Urinary bladder (tissue), 4 donors: ENCODE results near the gene TMCO4. TPM values are rescaled to one million over a fixed set of nuclear protein-coding genes. Genes with fewer than 3 reads are reported as not detected.

Experiments used
- DNase-seq: peaks from one replicate; pipeline ENCODE4 v3.0.0-alpha.2; 2015; ENCODE audit errors: extremely low spot score
- H3K27ac ChIP-seq: one replicate; pipeline ENCODE4 v1.5.1; 2013; ENCODE audit warnings: low read depth, mild to moderate bottlenecking, moderate library complexity
- H3K36me3 ChIP-seq: one replicate; pipeline ENCODE4 v1.6.1; 2013; ENCODE audit warnings: mild to moderate bottlenecking, moderate library complexity; ENCODE audit not compliant: insufficient read depth
- H3K4me1 ChIP-seq: one replicate; pipeline ENCODE4 v1.6.1; 2013; ENCODE audit warnings: mild to moderate bottlenecking, moderate library complexity; ENCODE audit not compliant: insufficient read depth
- H3K4me3 ChIP-seq: one replicate; pipeline ENCODE4 v1.5.1; 2013; ENCODE audit warnings: low read depth, low read length
- WGBS: extraction: QIAGEN DNeasy Blood & Tissue Kit; methylation state at CpG from one replicate; pipeline ENCODE4 v1.1.7; 2013; 5-methylcytosine and 5-hydroxymethylcytosine counted together
- polyA plus RNA-seq: library from polyadenylated mRNA; stranded (reverse); fragments of 200-250 nt; gene quantifications from one replicate; pipeline ENCODE4 v1.2.3, GENCODE V29; 2013
- total RNA-seq: library from RNA; depleted of rRNA; stranded (reverse); fragments of >200 nt; gene quantifications from one replicate; pipeline ENCODE4 v1.2.3, GENCODE V29; 2014
- donor health status: healthy with polysubstance abuse.
- donor health status: healthy.

Gene TMCO4
- total and polyA plus RNA-seq, 2 donors: 12.7 to 19.9 TPM

GRCh38 chr1:19700079-19700777 lies 99.5 kb downstream of the TMCO4 start:
- Histone ChIP-seq H3K27ac (no peak overlapping the region), H3K36me3 (no peaks in the 10 kb centered on the region), H3K4me3 (no peak overlapping the region), H3K4me1 (no peaks in the 10 kb centered on the region)
- no peak for DNase-seq
- 91% methylated on average over 14 of the region's 14 CpGs for WGBS

GRCh38 chr1:19698181-19698580 lies 101.5 kb downstream of the TMCO4 start:
- H3K4me1 ChIP-seq: no peaks in the 10 kb centered on the region
- 90% methylated on average over 4 of the region's 4 CpGs for WGBS
- no peaks in the 10 kb centered on the region for H3K36me3 ChIP-seq
- DNase-seq: no peak
- H3K27ac ChIP-seq: no peak overlapping the region
- no peak overlapping the region for H3K4me3 ChIP-seq

DNA sequence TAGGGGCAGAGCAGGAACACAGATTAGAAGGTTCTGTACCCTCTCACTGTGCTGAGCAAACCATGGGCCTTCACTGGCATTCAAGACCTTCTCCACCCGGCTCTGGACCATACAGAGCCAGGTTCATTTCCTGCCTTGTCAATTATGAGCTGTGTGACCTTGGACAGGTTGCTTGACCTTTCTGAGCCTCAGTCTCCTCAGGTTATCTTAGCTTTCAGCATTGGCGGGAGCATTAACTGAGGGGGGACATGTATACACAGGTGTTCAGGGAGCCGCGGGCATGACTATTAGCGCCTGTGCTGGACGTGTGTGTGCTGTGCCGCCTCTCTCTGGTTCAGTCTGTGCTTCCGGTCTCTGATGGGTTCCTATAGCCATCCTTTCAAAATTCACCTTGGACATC lies 102.9 kb downstream of the TMCO4 start:
- no peaks in the 10 kb centered on the region for H3K4me1 ChIP-seq
- WGBS: 93% methylated on average over 8 of the region's 8 CpGs
- no peak for DNase-seq
- no peak overlapping the region for H3K27ac ChIP-seq
- no peak overlapping the region for H3K4me3 ChIP-seq
- H3K36me3 ChIP-seq: no peaks in the 10 kb centered on the region

- Histone ChIP-seq H3K4me1 (no peaks in the 10 kb centered on the region), H3K36me3 (no peaks in the 10 kb centered on the region), H3K4me3 (no peak overlapping the region), H3K27ac (no peak overlapping the region)
- WGBS: 83% methylated on average over 7 of the region's 7 CpGs
- DNase-seq: no peak
These were observed 103.9 kb downstream of the TMCO4 start for GRCh38 chr1:19695772-19696171.

DNA sequence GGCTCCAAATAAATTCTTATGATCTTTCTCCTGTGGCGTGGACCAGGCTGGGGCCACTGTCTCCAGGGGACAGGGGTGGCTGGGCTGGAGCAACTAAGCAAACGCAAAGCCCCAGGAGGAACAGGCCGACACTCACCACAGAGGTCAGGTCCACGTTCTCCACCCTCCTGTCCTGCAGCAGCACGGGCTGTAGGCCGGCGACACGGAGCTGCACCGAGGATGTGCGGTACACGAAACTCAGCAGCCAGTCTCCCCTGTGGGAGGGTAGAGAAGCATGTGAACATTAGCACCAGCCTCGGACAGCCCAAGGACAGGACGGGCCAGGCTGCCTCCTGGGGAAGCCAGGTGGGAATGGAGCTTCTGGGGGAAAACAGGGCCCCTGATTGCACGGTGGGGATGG lies 105.4 kb downstream of the TMCO4 start:
- WGBS: 83% methylated on average over 14 of the region's 14 CpGs
- H3K36me3 ChIP-seq: no peaks in the 10 kb centered on the region
- H3K4me1 ChIP-seq: no peaks in the 10 kb centered on the region
- no peak for DNase-seq
- H3K4me3 ChIP-seq: no peak overlapping the region
- no peak overlapping the region for H3K27ac ChIP-seq

GRCh38 chr1:19690342-19690741 lies 109.4 kb downstream of the TMCO4 start:
- no peaks in the 10 kb centered on the region for H3K36me3 ChIP-seq
- H3K27ac ChIP-seq: no peak overlapping the region
- no peak overlapping the region for H3K4me3 ChIP-seq
- no peaks in the 10 kb centered on the region for H3K4me1 ChIP-seq
- DNase-seq: no peak
- WGBS: 84% methylated on average over 7 of the region's 7 CpGs

DNA sequence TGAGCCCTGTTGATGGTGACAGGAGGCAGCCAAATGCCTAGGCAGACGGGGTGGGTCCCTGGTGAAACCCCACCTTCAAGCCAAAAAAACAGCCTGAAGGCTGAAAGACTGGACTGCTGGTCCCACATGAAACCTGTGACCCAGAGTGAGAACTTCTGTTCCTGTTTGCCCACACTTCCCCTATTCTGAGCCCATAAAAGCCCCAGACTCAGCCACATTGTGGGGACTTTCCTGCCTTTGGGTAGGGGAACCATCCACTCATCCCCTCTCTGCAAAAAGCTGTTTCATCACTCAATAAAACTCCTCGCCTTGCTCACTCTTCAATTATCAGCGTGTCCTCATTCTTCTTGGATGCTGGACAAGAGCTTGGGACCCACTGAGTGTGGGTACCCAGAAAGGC lies 109.9 kb downstream of the TMCO4 start:
- no peak for DNase-seq
- no peak overlapping the region for H3K27ac ChIP-seq
- H3K36me3 ChIP-seq: no peaks in the 10 kb centered on the region
- no peak overlapping the region for H3K4me3 ChIP-seq
- no peaks in the 10 kb centered on the region for H3K4me1 ChIP-seq
- WGBS: 93% methylated on average over 3 of the region's 3 CpGs

- no peaks in the 10 kb centered on the region for H3K36me3 ChIP-seq
- no peak overlapping the region for H3K4me3 ChIP-seq
- H3K27ac ChIP-seq: no peak overlapping the region
- no peak for DNase-seq
- 74% methylated on average over 5 of the region's 5 CpGs for WGBS
- no peaks in the 10 kb centered on the region for H3K4me1 ChIP-seq
These were observed 110.5 kb downstream of the TMCO4 start for GRCh38 chr1:19689085-19689757.

- H3K4me3 ChIP-seq: no peak overlapping the region
- DNase-seq: no peak
- no peaks in the 10 kb centered on the region for H3K36me3 ChIP-seq
- no peaks in the 10 kb centered on the region for H3K4me1 ChIP-seq
- WGBS: 83% methylated on average over 19 of the region's 19 CpGs
- no peak overlapping the region for H3K27ac ChIP-seq
These were observed 111.5 kb downstream of the TMCO4 start for GRCh38 chr1:19688041-19688842.

DNA sequence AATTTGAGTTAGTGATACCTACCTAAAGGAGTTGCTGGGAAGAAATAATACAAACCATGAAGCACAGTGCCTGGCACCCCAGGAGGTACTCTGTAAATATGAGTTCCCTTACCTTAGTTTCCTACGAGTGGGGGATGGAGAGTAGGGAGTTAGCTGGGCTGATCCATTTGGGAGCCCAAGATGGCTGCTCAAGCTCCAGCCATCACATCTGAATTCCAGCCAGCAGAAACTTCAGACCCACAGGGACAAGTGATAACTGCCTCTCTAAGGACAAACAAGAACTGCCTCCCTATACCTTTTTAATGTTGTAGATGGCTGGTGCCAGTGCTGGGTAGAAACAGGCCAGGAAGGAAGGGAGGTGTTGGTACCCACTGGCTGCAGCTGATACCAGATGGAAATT lies 112.3 kb downstream of the TMCO4 start:
- 88% methylated on average over 1 of the region's 1 CpG for WGBS
- H3K36me3 ChIP-seq: no peaks in the 10 kb centered on the region

GRCh38 chr1:19685994-19686393 lies 113.7 kb downstream of the TMCO4 start:
- Histone ChIP-seq H3K4me3 (no peak overlapping the region), H3K27ac (no peak overlapping the region), H3K36me3 (no peaks in the 10 kb centered on the region), H3K4me1 (no peaks in the 10 kb centered on the region)
- DNase-seq: no peak
- WGBS: 79% methylated on average over 9 of the region's 9 CpGs

More for the DNA sequence above, 112.3 kb downstream of the TMCO4 start:
- H3K4me3 ChIP-seq: no peak overlapping the region
- no peak overlapping the region for H3K27ac ChIP-seq
- no peaks in the 10 kb centered on the region for H3K4me1 ChIP-seq
- no peak for DNase-seq

- Histone ChIP-seq H3K36me3 (no peaks in the 10 kb centered on the region), H3K27ac (no peak overlapping the region), H3K4me1 (no peaks in the 10 kb centered on the region), H3K4me3 (no peak overlapping the region)
- DNase-seq: no peak
- WGBS: 81% methylated on average over 2 of the region's 2 CpGs
These were observed 115.0 kb downstream of the TMCO4 start for GRCh38 chr1:19684677-19685076.

DNA sequence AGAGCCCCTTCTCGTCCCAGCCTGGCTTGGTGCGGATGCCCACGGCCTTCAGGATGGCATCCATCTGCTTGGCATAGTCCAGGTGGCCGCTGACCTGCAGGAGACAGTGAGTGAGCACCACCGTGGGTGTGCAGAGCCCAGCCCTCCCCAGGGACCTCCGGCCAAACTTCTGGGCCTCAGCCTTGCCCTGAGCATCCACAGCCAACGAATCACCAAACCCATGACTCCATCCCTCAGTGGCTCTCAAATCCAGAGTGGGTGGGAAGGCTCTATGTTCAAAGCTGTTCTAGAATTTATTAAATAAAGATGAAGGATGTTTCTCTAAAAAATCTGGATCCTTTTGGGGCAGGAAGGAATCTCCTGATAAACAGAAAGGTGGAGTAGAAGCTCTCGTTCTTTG lies 116.4 kb downstream of the TMCO4 start:
- no peak overlapping the region for H3K27ac ChIP-seq
- no peaks in the 10 kb centered on the region for H3K4me1 ChIP-seq
- DNase-seq: no peak
- WGBS: 88% methylated on average over 8 of the region's 8 CpGs
- no peaks in the 10 kb centered on the region for H3K36me3 ChIP-seq
- no peak overlapping the region for H3K4me3 ChIP-seq

- 75% methylated on average over 7 of the region's 7 CpGs for WGBS
- H3K36me3 ChIP-seq: no peaks in the 10 kb centered on the region
- no peak overlapping the region for H3K27ac ChIP-seq
- no peak overlapping the region for H3K4me3 ChIP-seq
- no peak for DNase-seq
- no peaks in the 10 kb centered on the region for H3K4me1 ChIP-seq
These were observed 116.8 kb downstream of the TMCO4 start for GRCh38 chr1:19682901-19683300.
